ENCODE measurements around the gene C1QTNF8.

C1QTNF8 gene

DNA sequence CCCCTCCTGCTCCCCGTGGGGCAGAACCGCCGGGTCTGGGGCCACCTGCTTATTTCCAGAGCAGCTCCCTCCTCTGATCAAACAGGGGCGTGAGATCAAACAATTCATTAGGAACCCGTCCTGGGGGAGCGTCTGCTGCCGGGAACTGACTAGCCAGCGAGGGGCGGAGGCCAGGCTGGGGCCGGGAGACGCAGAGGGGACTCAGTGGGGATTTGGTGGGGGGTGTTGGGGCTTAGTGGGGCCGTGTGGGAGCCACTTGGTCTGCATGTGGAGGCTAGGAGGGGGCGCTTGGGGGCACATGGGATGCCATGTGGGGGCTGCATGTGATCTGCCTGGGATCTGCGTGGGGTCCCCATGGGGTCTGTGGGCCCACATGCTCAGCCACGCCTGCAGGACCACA is 36.4 kb upstream of the C1QTNF8 start:
- no peak for TF ChIP-seq CTCF (IDR thresholded peaks at IDR 0.05)

DNA sequence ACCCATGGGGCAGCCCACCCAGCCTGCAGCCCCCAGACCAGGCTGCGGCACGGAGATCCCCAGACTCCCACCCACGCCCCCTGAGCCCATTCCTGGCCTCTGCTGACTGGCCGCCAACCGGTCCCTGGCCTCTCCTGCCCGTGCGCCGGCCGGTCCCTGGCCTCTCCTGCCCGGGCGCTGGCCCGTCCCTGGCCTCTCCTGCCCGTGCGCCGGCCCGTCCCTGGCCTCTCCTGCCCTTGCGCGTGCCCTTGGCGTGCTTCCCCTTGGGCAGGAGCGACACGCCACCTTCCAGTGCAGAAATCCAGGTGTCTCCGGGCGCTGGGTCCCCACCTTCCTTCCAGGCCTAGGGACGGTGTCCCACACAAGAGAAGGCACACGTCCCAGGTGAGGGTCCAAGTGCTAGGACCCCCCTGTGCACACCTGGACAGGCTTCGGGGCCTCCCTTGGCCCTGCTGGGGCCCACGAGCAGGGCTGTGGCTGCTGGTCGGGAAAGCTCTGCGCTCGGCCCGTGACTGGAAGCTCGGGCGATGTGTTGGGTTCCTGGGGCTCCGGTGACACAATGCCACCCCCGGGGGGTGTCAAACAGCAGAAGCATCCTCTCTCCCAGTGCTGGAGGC is 35.4 kb upstream of the C1QTNF8 start:
- TF ChIP-seq CTCF (IDR thresholded peaks at IDR 0.05), result no peak

DNA sequence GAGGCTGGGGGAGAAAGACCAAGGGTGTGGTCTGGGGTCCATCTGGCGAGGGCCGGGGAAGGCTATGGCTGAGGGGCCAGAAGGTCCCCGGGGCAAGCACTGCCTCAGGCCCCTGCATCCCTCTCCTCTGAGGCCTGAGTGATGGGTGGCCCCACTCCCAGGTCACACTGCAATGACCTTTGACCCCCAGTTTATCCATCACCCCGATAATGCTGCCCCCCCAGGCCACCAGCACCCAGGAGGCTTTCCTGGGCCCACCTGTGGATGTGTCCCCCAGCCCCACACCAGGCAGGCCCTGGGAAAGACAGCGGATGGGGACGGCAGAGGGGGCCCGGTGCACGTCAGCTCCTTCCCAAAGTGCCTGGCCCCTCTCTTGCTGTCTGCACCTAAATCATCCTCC is 34.3 kb upstream of the C1QTNF8 start:
- TF ChIP-seq CTCF (IDR thresholded peaks at IDR 0.05), result no peak

DNA sequence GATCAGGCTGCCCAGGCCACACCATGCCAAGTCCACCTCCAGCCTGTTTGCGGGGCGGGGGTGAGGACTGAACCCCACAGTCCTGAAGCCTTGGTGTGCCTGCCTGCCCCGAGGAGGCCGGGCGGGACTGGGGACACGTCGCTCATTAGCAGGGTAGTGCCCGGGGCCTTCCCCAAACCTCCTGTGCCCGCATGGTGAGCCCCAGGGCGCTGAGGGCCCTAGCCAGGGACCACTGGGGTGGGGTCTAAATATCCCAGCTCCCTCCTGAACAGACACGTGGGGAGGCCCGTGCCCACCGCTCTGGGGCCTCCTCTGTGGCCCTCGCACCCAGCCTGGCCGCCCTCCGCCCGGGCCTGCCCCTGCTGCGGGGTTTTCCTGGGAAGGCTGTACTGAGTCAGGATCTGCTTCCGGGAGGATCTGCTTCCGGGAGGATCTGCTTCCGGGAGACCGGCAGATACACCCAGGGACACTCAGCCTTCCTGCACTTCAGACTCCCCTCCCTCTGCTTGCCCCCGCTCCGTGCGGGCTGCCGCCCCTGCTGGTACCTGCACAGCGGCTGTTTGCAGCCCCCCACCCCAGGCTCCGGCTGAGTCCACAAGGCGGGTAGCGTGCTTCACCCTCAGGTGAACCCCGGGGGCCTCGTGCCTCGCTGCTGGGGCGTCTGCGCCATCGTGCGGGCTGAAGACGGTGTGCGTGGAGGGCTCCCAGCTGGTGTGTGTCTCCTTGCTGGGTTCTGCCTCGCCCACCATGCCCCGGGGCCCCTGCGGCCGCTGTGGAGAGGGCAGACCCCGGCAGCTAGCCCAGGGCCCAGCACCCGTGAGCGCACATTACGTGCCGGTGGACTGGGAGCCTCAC is 33.3 kb upstream of the C1QTNF8 start:
- no peak for TF ChIP-seq CTCF (IDR thresholded peaks at IDR 0.05)

- TF ChIP-seq CTCF (IDR thresholded peaks at IDR 0.05), result no peak
These were observed 32.1 kb upstream of the C1QTNF8 start for GRCh38 chr16:1127971-1128715.

GRCh38 chr16:1127101-1127500 is 31.1 kb upstream of the C1QTNF8 start:
- no peak for TF ChIP-seq CTCF (IDR thresholded peaks at IDR 0.05)

DNA sequence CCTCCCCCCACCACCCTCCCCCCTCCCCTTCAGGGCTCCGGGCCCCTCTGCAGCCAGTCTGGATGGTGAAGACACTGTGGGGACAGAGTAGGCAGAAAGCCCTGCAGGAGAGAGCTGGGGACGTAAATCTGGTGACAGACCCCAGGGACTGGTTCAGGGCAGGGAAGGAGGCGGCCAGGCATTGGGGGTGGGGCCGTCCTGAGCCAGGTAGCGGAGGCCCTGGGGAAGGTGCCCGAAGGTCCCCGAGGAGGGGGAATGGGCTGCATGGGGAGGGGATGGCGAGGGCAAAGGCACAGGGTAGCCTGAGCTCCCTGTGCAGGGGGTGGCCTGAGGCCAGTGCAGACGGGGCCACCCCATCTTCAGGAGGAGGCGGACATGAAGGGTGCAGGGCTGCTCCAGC is 30.5 kb upstream of the C1QTNF8 start:
- no peak for TF ChIP-seq CTCF (IDR thresholded peaks at IDR 0.05)
